Measurements from ENCODE around the gene NOMO2.
"Not testable (repeated sequence)": the region's sequence is repeated elsewhere in the genome, so short reads cannot be mapped to it uniquely, and the experiment has no call there.

NOMO2 gene

GRCh38 chr16:18573887-18574286 is 12.0 kb upstream of the NOMO2 start:
- not testable (repeated sequence) for DNase-seq

- not testable (repeated sequence) for DNase-seq
Observed at GRCh38 chr16:18572973-18573372, 11.1 kb upstream of the NOMO2 start.

DNA sequence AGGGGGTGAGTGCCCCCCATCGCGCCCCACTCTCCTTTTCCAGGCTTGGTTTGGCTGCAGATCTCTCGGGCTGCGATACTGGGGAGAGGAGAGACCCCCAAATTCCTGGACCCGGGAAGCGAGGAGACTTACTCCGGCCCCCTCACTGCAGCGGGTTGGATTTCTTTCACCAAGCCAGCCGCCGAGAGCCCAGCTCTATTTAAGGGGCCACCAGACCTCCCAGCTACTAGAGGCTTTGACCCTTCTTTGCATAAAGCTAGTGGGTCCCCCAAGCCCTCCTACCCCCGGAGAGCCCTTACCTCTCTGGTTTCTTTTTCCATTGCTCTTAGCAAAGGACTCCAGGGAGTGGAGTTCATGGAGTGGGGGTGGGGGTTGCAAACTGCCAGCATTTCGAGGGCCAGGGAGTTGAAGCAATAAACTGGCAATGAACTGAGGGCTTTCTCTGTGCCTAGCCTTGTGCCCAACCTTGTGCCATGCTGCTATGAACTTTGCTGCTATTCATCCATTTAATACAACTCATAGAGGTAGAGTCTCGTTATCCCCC is 9.5 kb upstream of the NOMO2 start:
- DNase-seq = not testable (repeated sequence)

- not testable (repeated sequence) for DNase-seq
Observed at GRCh38 chr16:18570529-18571306, 8.8 kb upstream of the NOMO2 start.

GRCh38 chr16:18560416-18561220 is 1.3 kb downstream of the NOMO2 start:
- not testable (repeated sequence) for DNase-seq

DNA sequence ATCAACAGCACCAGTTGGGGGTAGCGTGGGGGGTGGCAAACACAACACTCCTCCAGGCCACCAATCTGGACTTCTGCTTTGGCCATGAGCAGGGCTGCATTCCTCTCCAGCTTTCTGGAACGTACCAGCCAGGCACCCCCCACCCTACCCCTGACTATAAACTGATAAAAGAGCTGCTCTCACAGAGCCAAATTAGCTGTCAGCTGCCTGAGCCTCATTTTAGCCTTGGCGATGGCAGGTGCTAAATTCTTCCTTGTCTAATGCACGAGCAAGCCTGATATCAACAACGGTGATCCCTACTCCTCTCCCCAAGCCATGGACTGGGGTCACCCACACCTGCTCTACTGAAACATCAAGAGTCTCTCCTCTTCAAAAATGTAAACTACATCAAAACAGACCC is 8.2 kb downstream of the NOMO2 start:
- not testable (repeated sequence) for DNase-seq

DNA sequence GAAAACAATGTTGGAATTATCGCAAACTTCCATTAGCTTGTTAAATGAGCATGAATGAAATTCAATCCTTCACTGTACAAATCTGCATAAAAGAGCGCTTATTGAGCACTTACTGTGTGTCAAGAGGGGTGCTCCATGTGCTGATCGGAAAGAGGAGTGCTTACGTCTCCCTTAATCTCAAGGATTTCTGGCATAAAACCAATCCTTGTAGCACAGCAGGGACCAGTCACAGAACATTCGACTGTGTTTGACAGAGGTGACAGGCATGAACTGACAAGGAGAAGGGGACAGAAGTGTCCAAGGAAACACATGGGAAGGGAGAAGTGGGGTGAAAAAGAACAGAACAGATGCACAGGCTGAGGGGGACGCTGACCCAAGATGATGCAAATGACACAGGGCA is 14.5 kb downstream of the NOMO2 start:
- not testable (repeated sequence) for DNase-seq

GRCh38 chr16:18546853-18547252 is 15.0 kb downstream of the NOMO2 start:
- DNase-seq = not testable (repeated sequence)

DNA sequence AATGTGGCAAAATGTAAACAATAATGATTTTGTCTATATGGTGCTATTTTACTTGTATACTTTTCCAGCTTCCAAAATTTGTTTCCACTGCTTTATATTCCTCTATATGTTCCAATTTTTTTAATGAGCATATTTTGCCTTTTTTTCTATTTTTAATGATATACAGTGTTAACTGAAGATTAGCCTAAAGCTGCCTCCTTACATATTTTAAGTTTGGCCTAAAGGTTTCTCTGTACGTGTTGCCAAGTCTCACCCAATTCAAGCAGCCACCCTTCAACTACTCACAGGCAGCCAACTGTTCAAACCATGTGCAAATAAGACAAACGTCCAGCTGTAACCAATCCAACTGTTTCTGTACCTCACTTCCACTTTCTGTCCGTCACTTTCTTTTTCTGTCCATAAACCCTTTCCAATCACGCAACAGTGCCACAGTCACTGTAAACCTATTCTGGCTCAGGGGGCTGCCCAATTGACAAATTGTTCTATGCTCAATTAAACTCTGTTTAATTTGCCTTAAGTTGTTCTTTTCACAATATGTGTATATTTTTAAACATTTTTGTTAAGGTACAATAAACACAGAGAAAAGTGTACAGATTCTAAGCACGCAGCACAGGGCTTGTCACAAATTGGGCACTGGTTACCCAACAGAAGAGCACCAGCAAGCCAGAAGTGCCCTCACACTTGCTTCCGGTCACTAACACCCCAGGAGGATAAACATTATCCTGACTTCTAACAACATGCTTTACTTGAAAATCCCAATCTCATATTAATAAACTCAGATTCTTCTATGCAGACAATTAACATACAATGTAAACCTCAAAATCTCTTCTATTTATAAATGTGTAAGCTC is 17.4 kb downstream of the NOMO2 start:
- DNase-seq = not testable (repeated sequence)

DNA sequence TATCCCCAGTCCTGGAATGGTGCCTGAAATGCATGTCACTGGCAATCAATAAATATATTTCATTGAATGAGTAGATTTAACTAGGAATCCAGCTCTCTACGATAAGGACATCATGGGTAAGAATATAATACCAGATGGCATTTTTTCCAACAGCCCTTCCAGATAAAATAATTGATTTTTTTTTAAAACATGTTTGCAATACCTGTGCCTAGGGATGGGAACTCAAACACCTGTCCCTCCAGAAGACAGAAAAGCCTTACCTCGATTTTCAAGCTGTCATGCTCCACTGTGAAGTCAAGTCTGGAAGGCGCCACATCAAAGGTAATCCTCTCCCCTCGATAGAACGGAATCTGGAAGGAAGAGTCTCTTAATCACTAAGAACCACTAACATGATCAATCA is 20.0 kb downstream of the NOMO2 start:
- not testable (repeated sequence) for DNase-seq

- not testable (repeated sequence) for DNase-seq
Observed at GRCh38 chr16:18537004-18537403, 24.9 kb downstream of the NOMO2 start.

DNA sequence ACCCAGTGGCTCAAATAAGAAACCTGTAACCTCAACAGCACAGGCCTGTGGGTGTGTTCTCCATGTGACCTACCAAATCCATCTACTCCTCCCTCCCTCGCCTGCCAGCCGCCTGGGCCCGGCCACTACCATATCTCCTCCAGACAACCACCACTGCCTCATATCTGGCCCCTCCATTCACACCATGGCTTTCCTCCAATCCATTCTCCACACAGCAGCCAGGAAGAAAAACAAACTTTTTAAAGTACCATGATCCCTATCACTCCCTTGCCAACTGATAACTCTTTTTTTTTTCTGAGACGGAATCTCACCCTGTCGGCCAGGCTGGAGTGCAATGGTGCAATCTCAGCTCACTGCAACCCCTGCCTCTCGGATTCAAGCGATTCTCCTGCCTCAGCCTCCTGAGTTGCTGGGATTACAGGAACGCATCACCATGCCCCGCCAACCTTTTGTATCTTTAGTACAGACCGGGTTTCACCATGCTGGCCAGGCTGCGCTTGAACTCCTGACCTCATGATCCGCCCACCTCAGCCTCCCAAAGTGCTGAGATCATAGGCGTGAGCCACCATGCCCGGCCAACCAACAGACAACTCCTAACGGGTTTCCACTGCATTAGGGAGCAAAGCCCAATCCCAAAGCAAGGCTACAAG is 26.3 kb downstream of the NOMO2 start:
- not testable (repeated sequence) for DNase-seq

DNA sequence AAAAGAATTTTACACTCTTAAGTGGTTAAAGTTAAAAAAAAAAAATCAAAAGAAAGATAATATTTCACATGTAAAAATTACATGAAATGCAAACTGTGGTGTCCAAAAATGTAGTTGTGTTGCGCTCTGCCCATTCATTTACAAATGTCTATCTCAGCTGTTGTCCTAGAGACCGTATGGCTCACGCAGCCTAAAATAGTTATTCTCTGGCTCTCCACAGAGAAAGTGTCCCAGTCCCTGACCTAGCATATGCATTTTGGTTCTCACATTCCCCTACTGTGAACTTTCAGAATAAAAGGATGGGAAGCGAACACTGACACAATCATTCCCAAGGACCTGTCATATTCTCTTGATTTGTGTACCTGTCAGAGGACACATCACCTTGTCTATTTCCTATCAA is 27.6 kb downstream of the NOMO2 start:
- DNase-seq = not testable (repeated sequence)

- DNase-seq = not testable (repeated sequence)
Observed at GRCh38 chr16:18531323-18531722, 30.6 kb downstream of the NOMO2 start.

DNA sequence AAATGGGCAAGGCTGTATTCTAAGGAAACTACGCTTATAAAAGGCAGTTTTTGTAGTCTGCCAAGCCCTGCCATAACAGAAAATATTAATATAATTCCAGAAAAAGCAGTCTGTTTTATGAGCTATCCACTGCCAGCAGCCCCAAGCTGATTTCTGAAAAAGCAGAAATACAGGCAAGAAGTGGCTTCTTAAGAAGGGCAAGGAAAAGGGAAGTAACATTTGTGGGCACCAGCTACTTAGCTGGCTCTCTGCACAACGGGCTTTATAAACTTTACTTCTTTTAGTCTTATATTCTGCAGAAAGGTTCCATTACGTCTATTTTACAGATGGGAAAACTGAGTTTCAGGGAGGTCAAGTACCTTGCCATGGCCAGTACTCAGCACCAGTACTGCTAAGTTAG is 31.6 kb downstream of the NOMO2 start:
- not testable (repeated sequence) for DNase-seq

DNA sequence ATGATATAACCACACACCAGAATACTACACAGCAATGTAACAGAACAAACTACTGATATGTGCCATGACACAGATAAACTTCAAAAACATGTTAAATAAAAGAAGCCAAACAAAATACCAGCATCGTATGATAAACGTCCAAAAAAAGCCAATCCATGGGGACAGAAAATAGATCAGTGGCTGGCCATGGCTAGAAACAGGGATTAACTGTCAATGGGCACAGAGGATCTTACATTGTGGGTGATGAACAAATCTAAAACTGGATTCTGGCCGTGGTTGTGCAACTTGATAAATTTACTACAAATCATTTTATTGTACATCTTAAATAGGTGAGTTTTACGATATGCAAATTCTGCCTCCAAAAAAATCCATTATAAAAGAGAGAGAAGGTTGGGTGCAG is 35.4 kb downstream of the NOMO2 start:
- DNase-seq = not testable (repeated sequence)

DNA sequence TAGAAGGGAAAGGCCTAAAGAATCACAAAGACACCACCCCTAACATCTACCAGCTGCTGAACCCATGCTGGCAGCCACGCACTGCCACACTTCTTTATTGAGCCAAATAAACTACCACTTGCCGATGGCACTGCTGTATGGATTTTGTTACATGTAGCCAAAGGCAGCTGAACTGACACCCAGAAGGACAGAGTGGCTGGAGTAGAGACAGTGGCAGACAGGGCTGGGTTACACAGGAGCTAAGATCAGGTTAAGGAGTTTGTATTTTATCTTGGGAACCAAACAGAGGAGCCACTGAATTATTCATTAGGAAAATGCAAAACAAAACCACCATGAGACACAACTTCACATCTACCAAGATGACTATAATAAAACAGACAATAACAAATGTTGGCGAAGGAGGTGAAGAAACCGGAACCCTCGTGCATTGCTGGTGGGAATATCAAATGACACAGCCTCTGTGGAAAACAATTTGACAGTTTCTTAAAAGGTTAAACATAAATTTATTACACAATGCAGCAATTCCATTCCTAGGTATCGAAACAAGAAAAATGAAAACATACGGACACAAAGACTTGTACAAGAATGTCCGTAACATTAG is 35.9 kb downstream of the NOMO2 start:
- not testable (repeated sequence) for DNase-seq

- not testable (repeated sequence) for DNase-seq
Observed at GRCh38 chr16:18522637-18523036, 39.3 kb downstream of the NOMO2 start.

DNA sequence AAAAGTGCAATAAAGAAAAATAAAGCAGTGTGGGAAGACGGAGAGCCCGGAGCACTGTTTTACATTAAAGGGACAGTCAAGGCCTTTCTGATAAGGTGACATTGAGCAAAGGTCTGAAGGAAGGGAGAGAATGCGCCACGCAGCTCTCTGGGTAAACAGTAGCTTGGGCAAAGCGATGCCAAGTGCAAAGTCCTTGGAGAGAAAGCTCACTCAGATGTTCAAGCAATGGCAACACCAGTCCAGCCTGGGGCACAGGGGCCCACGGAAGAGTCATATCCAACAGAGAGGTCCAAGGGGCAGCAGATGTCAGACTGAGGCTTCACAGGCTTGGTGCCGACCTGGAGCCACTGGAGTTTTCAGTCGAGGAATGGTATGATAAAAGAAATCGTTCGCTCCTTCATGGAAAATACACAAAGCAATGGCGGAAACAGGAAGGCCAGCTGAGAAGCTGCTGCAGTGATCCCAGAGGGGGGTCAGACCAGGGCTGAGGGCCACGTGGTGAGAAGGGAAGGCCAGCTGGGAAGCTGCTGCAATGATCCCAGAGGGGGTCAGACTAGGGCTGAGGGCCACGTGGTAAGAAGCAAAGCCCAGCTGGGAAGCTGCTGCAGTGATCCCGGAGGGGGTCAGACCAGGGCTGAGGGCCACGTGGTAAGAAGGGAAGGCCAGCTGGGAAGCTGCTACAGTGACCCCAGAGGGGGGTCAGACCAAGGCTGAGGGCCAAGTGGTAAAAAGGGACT is 40.3 kb downstream of the NOMO2 start:
- DNase-seq = not testable (repeated sequence)

- not testable (repeated sequence) for DNase-seq
Observed at GRCh38 chr16:18518536-18519283, 43.2 kb downstream of the NOMO2 start.
